Stimulated activated CD8-positive, alpha-beta memory T cell treated with anti-CD3 and anti-CD28 coated beads, Interleukin-12 subunit alpha, Interleukin-12 subunit beta, amount 100 ng/mL, for 1 hour (primary cell): ENCODE results near the gene KIF26B.
"Not testable (repeated sequence)": the region's sequence is repeated elsewhere in the genome, so short reads cannot be mapped to it uniquely, and the experiment has no call there.

Experiments
- DNase-seq: peaks from one replicate; pipeline ENCODE4 v3.0.0-alpha.2; 2020; ENCODE audit warnings: low read depth

The KIF26B gene

DNA sequence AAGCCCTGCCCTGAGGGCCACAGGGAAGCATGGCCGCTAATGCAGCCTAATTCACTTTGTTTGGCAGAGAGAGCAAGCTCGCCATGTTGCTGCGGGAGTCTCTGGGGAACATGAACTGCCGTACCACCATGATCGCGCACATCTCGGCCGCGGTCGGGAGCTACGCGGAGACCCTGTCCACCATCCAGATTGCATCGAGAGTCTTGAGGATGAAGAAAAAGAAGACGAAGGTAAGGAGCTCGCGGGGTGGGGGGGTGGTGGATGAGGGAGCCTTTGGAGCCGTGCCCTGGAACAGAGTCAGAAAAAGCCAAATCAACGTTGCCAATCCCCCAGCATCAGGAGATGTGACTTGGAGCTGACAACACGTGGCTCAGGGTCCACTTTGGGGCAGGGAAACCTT, 529.4 kb downstream of the KIF26B start:
- DNase-seq: no peak

DNA sequence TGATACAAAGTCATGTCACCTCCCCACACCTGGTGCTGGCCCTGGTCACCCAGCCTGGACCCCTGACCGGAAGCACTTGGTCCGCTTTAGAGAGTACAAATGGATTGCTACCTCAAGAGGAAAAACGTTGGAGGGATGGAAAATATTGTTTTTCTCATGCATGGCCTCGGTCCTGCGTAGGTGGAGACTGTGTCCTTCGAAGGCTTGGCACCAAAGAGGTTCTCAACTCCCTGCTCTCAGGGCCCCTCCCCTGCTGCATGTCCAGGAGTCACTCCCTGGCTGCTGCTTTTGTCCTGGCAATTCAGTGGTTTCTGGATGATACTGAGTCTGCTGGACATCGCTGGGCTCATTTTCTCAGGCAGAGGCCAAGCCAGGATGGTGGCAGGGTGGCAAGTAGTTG, 529.8 kb downstream of the KIF26B start:
- DNase-seq: no peak

DNA sequence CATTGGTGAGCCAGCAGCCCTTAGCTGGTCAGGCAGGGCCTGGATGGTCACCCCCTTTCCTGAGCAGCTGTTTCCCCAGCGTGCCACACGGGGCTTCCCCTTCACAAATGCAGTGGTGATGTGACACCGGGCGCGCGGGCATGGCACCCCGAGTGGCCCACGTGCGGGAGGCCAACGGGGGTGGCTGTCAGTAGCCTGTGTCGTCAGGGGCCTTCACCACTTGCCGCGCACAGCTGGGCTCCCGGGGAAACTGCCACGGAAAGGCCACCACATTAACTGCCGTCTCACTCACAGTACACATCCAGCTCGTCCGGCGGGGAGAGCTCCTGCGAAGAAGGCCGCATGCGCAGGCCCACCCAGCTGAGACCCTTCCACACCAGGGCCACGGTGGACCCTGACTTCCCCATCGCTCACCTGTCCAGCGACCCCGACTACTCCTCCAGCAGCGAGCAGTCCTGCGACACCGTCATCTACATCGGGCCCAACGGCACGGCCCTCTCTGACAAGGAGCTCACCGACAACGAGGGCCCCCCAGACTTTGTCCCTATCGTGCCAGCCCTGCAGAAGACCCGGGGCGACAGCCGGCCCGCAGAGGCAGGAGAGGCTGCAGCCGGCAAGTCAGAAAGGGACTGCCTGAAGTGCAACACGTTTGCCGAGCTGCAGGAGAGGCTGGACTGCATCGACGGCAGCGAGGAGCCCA, 530.5 kb downstream of the KIF26B start:
- no peak for DNase-seq

DNA sequence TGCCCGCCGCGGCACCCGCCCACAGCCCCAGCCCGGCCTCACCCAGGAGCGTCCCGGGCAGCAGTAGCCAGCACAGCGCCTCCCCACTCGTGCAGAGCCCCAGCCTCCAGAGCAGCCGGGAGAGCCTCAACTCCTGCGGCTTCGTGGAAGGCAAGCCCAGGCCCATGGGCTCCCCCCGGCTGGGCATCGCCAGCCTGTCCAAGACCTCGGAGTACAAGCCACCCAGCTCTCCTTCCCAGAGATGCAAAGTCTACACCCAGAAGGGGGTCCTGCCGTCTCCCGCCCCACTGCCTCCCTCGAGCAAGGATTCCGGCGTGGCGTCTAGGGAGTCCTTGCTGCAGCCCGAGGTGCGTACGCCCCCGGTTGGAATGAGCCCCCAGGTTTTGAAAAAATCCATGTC, 531.2 kb downstream of the KIF26B start:
- DNase-seq: no peak

DNA sequence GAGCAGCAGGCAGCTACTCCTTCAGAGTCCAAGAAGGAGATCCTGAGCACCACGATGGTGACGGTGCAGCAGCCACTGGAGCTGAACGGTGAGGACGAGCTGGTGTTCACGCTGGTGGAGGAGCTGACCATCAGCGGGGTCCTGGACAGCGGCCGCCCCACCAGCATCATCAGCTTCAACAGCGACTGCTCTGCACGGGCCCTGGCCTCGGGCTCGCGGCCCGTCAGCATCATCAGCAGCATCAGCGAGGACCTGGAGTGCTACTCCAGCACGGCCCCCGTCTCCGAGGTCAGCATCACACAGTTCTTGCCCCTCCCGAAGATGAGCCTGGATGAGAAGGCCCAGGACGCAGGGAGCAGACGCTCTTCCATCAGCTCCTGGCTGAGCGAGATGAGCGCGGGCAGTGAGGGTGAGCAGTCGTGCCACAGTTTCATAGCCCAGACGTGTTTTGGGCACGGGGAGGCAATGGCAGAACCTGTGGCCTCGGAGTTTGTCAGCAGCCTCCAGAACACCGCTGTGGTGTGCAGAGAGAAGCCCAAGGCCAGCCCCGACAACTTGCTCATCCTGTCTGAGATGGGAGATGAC, 531.8 kb downstream of the KIF26B start:
- DNase-seq: no peak

DNA sequence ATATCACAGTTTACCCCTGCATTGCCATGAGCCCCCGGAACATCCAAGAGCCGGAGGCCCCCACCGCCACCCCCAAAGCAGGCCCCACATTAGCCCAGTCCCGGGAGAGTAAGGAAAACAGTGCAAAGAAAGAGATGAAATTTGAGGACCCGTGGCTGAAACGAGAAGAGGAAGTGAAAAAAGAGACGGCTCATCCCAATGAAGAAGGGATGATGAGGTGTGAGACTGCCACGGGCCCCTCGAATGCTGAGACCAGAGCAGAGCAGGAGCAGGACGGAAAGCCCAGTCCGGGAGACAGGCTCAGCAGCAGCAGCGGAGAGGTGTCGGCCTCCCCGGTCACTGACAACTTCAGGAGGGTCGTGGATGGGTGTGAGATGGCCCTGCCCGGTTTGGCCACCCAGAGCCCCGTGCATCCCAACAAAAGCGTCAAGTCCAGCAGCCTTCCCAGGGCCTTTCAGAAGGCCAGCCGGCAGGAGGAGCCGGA, 532.4 kb downstream of the KIF26B start:
- no peak for DNase-seq

DNA sequence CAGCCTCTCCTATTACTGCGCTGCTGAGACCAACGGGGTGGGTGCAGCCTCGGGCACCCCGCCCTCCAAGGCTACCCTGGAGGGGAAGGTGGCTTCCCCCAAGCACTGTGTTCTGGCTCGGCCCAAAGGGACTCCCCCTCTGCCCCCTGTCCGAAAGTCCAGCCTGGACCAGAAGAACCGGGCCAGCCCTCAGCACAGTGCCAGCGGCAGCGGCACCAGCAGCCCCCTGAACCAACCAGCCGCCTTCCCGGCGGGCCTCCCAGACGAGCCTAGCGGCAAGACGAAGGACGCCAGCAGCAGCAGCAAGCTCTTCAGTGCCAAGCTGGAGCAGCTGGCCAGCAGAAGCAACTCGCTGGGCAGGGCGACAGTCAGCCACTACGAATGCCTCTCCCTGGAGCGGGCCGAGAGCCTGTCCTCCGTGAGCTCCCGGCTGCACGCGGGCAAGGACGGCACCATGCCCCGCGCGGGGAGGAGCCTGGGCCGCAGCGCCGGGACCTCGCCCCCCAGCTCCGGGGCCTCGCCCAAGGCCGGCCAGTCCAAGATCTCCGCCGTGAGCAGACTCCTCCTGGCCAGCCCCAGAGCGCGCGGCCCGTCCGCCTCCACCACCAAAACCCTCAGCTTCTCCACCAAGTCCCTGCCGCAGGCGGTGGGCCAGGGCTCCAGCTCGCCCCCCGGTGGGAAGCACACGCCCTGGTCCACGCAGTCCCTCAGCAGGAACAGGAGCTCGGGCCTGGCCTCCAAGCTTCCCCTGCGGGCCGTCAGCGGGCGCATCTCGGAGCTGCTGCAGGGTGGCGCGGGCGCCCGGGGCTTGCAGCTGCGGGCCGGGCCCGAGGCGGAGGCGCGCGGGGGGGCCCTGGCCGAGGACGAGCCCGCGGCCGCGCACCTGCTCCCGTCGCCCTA, 533.1 kb downstream of the KIF26B start:
- no peak for DNase-seq

DNA sequence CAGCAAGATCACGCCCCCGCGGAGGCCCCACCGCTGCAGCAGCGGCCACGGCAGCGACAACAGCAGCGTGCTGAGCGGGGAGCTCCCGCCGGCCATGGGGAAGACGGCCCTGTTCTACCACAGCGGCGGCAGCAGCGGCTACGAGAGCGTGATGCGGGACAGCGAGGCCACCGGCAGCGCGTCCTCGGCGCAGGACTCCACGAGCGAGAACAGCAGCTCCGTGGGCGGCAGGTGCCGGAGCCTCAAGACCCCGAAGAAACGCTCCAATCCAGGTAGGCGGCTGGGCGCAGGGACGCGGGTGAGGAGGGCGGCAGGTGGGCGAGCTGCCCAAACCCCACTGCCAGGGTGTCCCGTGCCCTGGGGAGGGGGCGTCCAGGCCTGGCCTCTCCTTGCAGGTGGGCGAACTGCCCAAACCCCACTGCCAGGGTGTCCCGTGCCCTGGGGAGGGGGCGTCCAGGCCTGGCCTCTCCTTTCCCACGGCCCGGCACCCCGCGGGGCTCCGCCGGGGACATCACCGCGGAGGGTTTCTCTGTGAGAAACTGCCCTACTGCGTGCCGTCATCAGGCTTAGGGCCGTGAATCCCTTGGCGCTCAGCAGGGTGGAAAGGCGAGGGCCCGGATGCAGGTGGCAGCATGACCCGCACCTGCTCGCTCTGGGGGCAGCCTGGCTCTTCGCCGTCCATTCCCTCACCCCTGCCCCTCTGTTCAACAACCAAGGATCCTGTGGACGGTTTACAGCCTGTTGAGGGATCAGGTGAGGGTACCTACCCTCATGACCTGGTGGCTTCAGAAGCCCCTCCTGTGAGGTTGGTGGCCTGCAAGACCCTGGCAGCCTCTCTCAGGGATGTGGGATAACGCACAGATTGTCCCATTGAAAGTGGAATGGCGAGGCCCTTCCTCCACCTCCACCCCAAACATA, 534.0 kb downstream of the KIF26B start:
- DNase-seq: no peak

DNA sequence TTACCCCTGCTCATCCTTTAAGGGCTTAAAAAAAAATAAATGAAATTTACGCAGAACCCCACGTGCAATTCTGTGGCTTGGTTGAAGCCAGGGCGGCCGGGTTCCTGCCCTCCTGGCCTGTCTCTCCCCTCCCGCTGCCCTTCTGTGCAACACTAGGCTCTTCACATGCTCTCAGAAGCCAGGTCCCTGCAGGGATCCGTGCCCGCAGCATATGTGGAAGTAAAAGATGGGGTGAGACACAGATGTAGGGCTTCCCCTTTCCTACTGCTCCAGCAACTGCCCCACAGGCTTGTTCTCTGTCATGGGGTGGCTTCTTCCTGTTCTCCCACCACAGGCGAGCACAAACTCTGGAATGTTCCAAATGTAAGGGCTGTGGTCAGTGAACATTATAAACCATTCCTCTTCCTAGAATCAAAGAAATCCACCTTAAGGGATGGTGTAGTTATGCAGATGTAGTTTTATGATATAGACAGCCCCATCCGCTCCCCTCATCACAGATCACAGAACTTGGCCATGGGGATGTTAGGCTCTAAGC, 535.4 kb downstream of the KIF26B start:
- DNase-seq: no peak

DNA sequence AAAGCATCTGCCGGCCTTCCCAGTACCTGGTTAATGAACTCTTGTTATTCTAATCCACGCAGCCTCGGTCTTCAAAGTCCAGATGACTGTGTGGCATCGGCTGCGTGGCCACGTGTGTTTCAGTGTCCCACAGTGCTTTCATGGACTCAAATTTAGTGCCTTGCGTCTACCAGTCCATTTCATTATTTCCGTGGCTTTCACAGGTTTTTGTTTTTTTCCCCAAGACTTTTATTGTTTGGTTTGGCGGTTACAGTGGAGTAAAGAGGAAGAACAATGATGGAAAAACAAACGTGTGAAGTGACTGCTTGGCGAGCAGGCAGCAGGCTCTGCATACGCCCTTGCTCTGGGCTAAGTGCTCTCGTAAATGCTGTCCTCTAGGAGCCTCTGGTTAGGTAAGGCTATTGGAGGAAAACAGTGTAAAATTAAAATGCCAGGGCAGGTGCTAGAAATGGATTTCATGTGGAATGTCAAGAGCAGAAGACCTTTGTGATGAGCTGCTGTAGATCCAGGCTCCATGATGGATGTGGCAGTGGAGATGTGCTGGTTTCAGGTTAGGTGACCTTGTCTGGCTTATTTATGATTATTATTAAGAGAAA, 536.3 kb downstream of the KIF26B start:
- DNase-seq: no peak

DNA sequence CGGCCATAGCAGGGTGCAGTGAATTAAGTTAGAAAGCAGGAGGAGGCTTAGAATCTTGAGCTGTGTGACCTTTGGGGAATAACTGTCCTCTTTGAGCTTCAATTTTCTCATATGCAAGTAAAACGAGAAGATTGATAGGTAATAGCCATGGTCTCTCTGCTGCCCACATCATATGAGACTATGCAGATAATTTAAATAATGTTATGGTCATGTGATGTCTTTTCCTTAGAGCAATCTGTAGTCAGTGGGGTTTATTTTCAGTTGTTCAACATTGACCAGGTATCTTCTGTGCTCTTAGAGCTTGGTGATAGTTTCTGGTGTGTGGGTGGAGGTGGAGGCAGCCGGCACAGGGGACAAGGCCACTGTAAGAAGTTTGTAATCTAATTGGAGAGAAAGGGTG, 537.1 kb downstream of the KIF26B start:
- no peak for DNase-seq

DNA sequence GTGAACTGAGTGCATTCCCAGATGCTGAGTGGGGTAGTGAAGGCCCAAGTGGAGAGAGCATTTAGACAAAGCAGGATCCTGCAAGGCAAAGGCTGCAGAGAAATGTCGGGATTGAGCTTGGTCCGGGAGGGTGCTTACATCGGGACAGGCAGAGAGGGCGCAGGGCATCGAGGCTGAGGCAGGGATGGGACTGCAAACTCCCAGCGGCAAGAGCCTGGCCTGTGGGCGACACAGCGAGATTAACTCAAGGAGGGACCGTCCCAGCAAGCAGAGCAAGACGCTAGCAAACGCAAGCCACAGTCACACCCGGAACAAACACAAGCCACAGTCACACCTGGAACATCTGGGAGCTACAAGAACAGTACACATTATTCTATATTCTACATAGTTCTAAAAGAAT, 537.5 kb downstream of the KIF26B start:
- DNase-seq: no peak

DNA sequence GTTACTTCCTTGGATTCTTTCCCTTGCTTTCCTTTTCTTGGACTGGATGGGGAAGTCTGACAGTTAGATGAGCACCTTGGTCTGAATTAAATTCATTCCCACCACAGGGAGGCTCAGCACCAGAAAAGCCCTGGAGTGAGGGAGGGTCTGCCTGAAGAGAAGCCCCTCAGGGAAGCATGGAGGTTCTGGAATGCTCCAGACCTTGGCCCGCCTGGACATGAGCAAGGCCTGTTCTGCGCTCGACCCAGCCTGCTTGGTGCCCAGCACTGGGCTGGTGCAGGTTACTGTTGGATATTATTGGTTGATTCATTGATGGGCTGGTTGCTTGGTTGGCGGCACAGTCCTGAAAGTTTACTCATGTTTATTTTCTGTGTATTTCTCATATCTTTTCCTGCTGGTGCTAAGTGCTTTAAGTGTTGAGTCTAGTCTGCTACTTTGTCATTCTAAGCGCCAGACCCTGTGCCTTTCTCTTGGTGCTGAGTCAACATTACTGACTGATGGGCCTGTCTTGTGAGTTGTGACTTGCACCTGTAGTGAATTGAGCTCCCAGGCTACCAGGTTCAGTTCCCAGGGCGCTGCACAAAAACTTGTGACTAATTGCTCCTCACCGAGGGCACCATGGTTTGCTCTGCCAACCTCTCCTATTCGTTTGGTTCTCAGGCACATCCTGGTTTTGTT, 538.5 kb downstream of the KIF26B start:
- no peak for DNase-seq

DNA sequence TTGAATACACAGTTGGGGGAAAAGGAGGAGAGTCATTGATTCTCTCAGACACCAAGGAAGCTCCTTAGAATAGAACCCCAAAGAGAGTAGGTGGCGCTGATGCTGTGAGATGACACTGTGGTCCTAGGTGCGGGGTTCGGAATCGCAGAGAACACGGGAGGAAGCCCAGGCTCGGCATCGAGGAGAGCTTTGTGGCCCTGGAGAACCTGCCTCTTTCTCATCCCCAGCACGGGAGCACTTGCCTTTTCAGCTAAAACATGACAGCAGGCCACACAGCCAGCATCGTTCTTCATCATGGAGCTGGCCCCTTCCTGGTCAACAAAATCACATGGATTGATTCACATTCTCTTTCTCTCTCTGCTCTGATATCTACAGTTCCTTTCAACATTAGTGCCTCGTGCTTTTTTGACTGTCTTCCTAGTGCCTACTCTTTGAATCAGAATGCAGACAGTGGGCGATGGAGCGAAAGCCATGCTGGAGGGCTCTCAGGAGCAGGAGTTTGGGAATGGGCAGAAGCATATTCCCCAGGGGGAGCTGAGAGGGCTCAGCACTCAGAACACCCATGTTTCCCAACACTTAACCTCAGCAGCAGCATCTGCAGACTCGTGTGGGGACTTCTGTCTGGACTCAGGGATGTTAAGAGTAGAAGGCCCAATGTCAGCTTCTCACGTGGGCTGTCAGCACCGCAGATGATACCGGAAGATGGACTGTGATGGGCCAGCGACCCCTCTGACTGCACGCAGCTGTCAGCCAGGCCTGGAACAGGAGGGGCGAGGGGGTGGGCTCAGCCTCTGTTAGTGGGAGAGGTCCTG, 539.4 kb downstream of the KIF26B start:
- DNase-seq: no peak

DNA sequence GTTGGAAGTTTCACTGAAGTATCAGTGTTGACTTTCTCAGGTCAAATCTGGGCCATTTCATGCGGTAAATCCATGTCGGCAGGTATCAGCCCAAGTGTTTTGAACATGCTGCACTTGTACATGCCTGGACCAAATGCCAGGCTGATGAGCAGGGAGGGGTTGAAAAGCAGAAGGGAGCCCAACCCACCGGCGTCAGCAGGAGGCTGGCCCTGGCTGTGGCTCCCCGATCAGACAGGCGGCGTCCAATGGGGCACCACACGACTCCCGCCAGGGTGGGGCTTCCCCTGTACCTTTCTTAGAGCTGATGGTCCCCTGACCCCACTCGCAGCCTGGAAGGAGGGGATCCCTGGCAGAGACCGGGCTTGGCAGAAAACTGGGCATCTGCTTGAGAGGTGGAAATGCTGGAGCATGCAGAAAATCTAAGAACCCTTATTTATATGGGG, 540.0 kb downstream of the KIF26B start:
- no peak for DNase-seq

DNA sequence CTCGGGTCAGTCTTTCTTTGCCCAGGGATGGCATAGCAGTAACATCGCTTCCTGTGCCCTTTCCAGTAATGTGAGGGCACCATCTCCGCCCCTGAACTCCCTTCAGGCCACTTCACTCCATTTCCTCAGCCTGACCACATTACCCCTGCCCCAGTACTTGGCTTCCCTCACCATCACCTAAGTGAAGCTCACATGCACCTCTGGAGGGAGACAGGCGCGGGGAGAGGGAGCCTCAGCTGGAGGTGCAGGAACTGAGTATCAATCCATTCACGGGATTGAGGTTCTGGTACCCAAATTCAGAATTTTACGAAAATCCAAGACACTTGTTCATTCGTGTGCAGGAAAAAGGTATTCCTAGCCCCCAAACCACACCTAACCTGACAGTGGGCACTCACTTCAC, 540.4 kb downstream of the KIF26B start:
- DNase-seq: no peak

DNA sequence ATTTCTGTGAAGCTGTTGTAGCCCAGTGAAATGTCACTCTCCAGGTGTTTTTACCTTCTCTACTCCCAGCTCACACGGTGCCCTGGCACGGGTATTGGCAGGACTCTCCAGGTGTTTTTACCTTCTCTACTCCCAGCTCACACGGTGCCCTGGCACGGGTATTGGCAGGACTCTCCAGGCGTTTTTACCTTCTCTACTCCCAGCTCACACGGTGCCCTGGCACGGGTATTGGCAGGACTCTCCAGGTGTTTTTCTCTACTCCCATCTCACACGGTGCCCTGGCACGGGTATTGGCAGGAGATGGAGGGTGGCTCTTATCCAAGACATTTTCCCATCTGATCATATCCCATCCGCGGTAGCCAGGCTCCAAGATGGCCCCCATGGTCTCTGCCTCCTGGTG, 540.9 kb downstream of the KIF26B start:
- not testable (repeated sequence) for DNase-seq

DNA sequence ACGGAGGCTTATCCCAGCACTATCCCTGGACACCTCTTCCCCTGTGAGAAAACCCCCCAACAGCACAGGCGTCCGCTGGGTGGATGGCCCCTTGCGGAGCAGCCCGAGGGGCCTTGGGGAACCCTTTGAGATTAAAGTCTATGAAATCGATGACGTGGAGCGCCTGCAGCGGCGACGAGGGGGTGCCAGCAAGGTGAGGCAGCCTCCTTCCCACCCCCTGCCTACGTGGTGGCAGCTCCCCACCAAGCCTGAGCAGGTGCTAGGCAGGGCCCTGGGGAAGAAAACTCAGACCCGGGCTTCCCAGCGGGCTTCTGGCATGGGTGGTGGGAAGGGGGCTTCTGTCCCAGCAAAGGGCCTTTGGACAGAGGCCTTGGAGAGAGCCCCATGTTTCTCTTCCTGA, 543.3 kb downstream of the KIF26B start:
- no peak for DNase-seq

DNA sequence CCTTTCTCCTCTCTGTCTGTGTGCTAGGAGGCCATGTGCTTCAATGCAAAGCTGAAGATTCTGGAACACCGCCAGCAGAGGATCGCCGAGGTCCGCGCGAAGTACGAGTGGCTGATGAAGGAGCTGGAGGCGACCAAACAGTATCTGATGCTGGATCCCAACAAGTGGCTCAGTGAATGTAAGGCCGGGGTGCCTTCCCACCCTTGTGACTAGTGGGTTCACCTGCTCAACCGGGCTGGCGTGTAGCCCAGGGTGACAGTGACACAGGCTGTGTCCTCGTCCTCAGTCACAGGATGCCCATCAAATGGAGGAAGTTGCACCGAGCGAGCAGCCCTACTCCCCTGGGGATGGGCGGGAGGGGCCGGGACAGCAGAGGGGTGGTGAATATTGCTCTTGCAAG, 544.1 kb downstream of the KIF26B start:
- DNase-seq: no peak

DNA sequence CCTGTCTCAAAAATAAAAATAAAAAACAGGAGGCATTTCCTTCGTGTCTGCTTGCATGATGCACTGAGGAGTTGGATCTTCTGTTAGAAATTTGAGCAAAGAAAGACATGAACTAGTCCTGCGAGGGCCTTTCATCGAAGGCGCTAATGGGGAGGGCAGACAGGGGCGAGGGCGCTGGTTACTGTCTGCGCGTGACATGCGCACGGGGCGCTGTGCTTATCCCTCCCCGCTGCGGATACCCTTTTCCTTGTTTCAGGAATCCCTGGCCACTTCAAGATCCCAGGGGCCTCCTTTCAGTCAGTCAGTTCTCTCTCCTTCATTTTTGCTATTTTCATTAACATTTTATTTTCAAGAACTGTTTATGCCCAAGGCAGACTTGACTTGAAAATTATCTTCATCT, 545.8 kb downstream of the KIF26B start:
- DNase-seq: no peak
